ENCODE data around the gene DGKE.

Gene DGKE

DNA sequence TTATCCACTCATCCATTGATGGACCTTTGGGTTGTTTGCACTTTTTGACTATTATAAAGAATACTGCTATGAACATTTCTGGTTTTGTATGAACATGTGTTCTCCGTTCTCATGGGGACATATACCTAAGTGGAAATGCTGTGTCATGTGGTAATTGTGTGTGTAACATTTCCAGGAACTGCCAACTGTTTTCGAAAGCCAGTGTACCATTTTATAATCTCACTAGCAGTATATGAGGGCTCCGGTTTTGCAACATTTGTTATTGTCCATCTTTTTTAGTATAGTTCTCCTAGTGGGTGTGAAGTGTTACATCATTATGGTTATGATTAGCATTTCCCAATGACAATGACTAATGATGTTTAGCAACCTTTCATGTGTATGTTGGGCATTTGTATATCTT, 85.0 kb downstream of the DGKE start:
- peak; percentile 62 for DNase-seq (ENCODE audit: low read depth)
- TF ChIP-seq, protein P1, sequence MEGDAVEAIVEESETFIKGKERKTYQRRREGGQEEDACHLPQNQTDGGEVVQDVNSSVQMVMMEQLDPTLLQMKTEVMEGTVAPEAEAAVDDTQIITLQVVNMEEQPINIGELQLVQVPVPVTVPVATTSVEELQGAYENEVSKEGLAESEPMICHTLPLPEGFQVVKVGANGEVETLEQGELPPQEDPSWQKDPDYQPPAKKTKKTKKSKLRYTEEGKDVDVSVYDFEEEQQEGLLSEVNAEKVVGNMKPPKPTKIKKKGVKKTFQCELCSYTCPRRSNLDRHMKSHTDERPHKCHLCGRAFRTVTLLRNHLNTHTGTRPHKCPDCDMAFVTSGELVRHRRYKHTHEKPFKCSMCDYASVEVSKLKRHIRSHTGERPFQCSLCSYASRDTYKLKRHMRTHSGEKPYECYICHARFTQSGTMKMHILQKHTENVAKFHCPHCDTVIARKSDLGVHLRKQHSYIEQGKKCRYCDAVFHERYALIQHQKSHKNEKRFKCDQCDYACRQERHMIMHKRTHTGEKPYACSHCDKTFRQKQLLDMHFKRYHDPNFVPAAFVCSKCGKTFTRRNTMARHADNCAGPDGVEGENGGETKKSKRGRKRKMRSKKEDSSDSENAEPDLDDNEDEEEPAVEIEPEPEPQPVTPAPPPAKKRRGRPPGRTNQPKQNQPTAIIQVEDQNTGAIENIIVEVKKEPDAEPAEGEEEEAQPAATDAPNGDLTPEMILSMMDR (conservative IDR thresholded peaks at IDR 0.05; ENCODE audit: low read length): no peak
- no peak overlapping the region for H3K4me3 ChIP-seq (ENCODE audit: low read length)
